T-helper 1 cell (primary cell): ENCODE measurements around the gene GPR183.

Experiments used
- DNase-seq, 5 donors: peaks; one replicate each; pipeline ENCODE4 v3.0.0-alpha.2; 2012 to 2020

GPR183 gene

GRCh38 chr13:99339230-99339721 is 32.1 kb upstream of the GPR183 start:
- no peak for DNase-seq

GRCh38 chr13:99335603-99336002 is 28.4 kb upstream of the GPR183 start:
- DNase-seq, result no peak

GRCh38 chr13:99335087-99335486 is 27.9 kb upstream of the GPR183 start:
- no peak for DNase-seq

- no peak for DNase-seq
Observed at GRCh38 chr13:99334221-99334620, 27.0 kb upstream of the GPR183 start.

GRCh38 chr13:99332456-99332855 is 25.3 kb upstream of the GPR183 start:
- no peak for DNase-seq

GRCh38 chr13:99331881-99332293 is 24.7 kb upstream of the GPR183 start:
- no peak for DNase-seq

- DNase-seq, result no peak
Observed at GRCh38 chr13:99330942-99331341, 23.7 kb upstream of the GPR183 start.

- DNase-seq, result no peak
Observed at GRCh38 chr13:99329477-99329876, 22.3 kb upstream of the GPR183 start.

GRCh38 chr13:99327761-99328160 is 20.6 kb upstream of the GPR183 start:
- no peak for DNase-seq

GRCh38 chr13:99327126-99327525 is 19.9 kb upstream of the GPR183 start:
- no peak for DNase-seq

- no peak for DNase-seq
Observed at GRCh38 chr13:99326012-99326411, 18.8 kb upstream of the GPR183 start.

- no peak for DNase-seq
Observed at GRCh38 chr13:99323488-99323887, 16.3 kb upstream of the GPR183 start.

- peak in 4 of 5 donors; percentile 35 to 85 (median 44) for DNase-seq
Observed at GRCh38 chr13:99322297-99323103, 15.3 kb upstream of the GPR183 start.

- DNase-seq, result no peak
Observed at GRCh38 chr13:99321709-99322108, 14.5 kb upstream of the GPR183 start.

GRCh38 chr13:99320693-99321481 is 13.7 kb upstream of the GPR183 start:
- peak in 1 of 5 donors; percentile 25 for DNase-seq

GRCh38 chr13:99316657-99317256 is 9.6 kb upstream of the GPR183 start:
- DNase-seq, result no peak

- DNase-seq, result no peak
Observed at GRCh38 chr13:99316224-99316623, 9.0 kb upstream of the GPR183 start.

GRCh38 chr13:99315186-99315585 is 8.0 kb upstream of the GPR183 start:
- no peak for DNase-seq

- peak in 4 of 5 donors; percentile 32 to 85 (median 54) for DNase-seq
Observed at GRCh38 chr13:99314640-99315176, 7.5 kb upstream of the GPR183 start.

GRCh38 chr13:99313941-99314340 is 6.7 kb upstream of the GPR183 start:
- DNase-seq, result no peak

GRCh38 chr13:99313501-99313900 is 6.3 kb upstream of the GPR183 start:
- DNase-seq, result no peak

- DNase-seq, result no peak
Observed at GRCh38 chr13:99312493-99312883, 5.3 kb upstream of the GPR183 start.
